Vagina (tissue), 2 donors: ENCODE data around the gene FAM53B. TPM values are rescaled to one million over a fixed set of nuclear protein-coding genes. Genes with fewer than 3 reads are reported as not detected.
A peak's percentile ranks its signal among the peaks of the same experiment; 100 is the strongest.
"Not testable (repeated sequence)": the region's sequence is repeated elsewhere in the genome, so short reads cannot be mapped to it uniquely, and the experiment has no call there.

ENCODE experiments used
- DNase-seq, 2 donors: peaks; one replicate each; pipeline ENCODE4 v3.0.0-alpha.2; 2017; ENCODE audit errors: extremely low spot score in 2 of 2
- H3K27ac ChIP-seq: fragments of 200-600 bp; sonication (generic); one replicate; pipeline ENCODE4 v1.5.1; 2019
- H3K27me3 ChIP-seq: fragments of 200-600 bp; sonication (generic); one replicate; pipeline ENCODE4 v1.5.1; 2019
- H3K36me3 ChIP-seq, 2 donors: fragments of 200-600 bp; sonication (generic); one replicate each; pipeline ENCODE4 v1.5.1; 2017 to 2019
- H3K4me1 ChIP-seq: fragments of 200-600 bp; sonication (generic); one replicate; pipeline ENCODE4 v1.5.1; 2019
- H3K4me3 ChIP-seq, 2 donors: fragments of 200-600 bp; sonication (generic); 1 replicate in 1 of 2; 2 replicates in 1 of 2; pipeline ENCODE4 v1.5.1; 2016 to 2019
- H3K9me3 ChIP-seq: fragments of 200-600 bp; sonication (generic); one replicate; pipeline ENCODE4 v1.5.1; 2019
- POLR2A ChIP-seq, 2 donors: fragments of 450-650 bp; IDR thresholded peaks; one replicate each; pipeline ENCODE4 v1.6.1; 2017; ENCODE audit warnings: antibody characterized with exemption in 2 of 2, mild to moderate bottlenecking in 2 of 2, moderate library complexity in 2 of 2
- POLR2AphosphoS5 ChIP-seq, 2 donors: sonication (generic); formaldehyde crosslinking; IDR thresholded peaks; one replicate each; pipeline ENCODE4 v1.9.0; 2017; ENCODE audit warnings: antibody characterized with exemption in 2 of 2, mild to moderate bottlenecking in 2 of 2, low read depth in 1 of 2; ENCODE audit not compliant: insufficient read depth in 1 of 2
- intact Hi-C: fragments of 100-400 bp; cut with DNase I; formaldehyde crosslinking; loops from one replicate; pipeline ENCODE4 v1.15.1; 2023
- total RNA-seq: library from RNA; depleted of rRNA; stranded (reverse); fragments of >200 nt; gene quantifications from one replicate; pipeline ENCODE4 v1.2.3, GENCODE V29; 2016
- TF ChIP-seq, protein P1 (sequence below), 3 experiments: fragments of 450-650 bp in 2 of 3; fragments of 200-600 bp in 1 of 3; sonication (generic) in 1 of 3; IDR thresholded peaks; one replicate each; pipeline ENCODE4 v1.5.1; 2017 to 2019; ENCODE audit warnings: antibody characterized with exemption in 3 of 3, mild to moderate bottlenecking in 2 of 3, moderate library complexity in 2 of 3

FAM53B gene
- total RNA-seq, 1 donor from 2014 or later: 35.1 TPM

DNA sequence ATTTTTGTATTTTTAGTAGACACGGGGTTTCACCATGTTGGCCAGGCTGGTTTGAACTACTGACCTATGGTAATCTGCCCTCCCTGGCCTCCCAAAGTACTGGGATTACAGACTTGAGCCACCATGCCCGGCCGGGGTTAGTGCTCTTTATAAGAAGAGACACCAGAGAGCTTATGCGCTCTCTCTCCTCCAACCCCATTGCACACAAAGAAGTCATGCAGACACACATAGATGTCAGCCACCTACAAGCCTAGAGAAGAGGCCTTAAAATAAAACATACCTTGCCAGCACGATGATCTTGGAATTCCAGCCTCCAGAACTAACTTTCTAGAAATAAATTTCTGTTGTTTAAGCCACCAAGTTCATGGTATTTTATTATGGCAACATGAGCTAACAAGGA lies 10.0 kb upstream of the FAM53B start:
- no peak for DNase-seq
- Histone ChIP-seq H3K4me3 (no peak overlapping the region), H3K9me3 (no peaks in the 10 kb centered on the region), H3K27me3 (no peaks in the 10 kb centered on the region), H3K36me3 (peaks cover 0 to 1% of the 10 kb centered on the region in 2 donors), H3K27ac (no peak overlapping the region), H3K4me1 (no peaks in the 10 kb centered on the region)
- TF ChIP-seq POLR2A (IDR thresholded peaks at IDR 0.05) (no peak), POLR2AphosphoS5 (IDR thresholded peaks at IDR 0.05; ENCODE audit: insufficient read depth in 1 of 2, low read depth in 1 of 2) (no peak)
- TF ChIP-seq, protein P1, sequence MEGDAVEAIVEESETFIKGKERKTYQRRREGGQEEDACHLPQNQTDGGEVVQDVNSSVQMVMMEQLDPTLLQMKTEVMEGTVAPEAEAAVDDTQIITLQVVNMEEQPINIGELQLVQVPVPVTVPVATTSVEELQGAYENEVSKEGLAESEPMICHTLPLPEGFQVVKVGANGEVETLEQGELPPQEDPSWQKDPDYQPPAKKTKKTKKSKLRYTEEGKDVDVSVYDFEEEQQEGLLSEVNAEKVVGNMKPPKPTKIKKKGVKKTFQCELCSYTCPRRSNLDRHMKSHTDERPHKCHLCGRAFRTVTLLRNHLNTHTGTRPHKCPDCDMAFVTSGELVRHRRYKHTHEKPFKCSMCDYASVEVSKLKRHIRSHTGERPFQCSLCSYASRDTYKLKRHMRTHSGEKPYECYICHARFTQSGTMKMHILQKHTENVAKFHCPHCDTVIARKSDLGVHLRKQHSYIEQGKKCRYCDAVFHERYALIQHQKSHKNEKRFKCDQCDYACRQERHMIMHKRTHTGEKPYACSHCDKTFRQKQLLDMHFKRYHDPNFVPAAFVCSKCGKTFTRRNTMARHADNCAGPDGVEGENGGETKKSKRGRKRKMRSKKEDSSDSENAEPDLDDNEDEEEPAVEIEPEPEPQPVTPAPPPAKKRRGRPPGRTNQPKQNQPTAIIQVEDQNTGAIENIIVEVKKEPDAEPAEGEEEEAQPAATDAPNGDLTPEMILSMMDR (IDR thresholded peaks at IDR 0.05): no peak
- intact Hi-C loops: no loop called here

DNA sequence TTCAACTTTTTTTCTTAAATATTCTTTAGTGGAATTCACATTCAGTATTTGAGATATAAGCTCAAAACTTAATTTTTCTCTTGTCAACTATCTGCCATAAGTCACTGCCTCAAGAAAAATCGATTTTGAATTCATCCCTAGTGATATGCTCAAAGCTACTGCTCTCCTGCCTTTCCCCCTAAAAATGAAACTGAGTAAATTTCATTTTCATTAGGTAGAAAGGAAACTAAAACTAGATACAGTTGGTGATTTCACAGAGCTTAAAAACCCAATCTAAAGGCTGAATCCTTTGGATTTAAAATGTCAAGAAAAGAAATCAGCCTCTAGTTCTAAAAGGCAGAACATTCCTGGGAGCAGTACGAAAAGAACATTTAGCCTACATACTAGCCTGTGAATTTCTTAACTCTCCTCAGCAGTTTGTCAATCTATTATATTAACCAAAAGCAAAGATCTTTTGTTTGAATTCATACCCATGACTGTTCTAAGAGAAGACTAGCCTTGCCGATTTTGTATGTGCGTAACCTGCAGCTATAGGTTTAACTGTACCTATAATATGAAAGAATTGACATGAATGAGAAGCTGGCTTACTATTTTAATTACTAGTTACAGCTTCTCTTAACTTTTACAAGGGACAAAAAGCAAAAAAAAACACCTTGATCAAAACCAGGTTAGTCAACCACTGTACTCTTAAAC lies 4.9 kb upstream of the FAM53B start:
- no peaks in the 10 kb centered on the region for H3K27me3 ChIP-seq
- H3K9me3 ChIP-seq: no peaks in the 10 kb centered on the region
- no peak for TF ChIP-seq POLR2A (IDR thresholded peaks at IDR 0.05)
- TF ChIP-seq, protein P1 (IDR thresholded peaks at IDR 0.05): no peak
- no peak for TF ChIP-seq POLR2AphosphoS5 (IDR thresholded peaks at IDR 0.05; ENCODE audit: insufficient read depth in 1 of 2, low read depth in 1 of 2)
- H3K4me3 ChIP-seq: no peak overlapping the region
- H3K36me3 ChIP-seq: no peaks in the 10 kb centered on the region
- intact Hi-C loops: no loop called here
- no peak for DNase-seq
- peaks cover 37% of the 10 kb centered on the region for H3K4me1 ChIP-seq
- no peak overlapping the region for H3K27ac ChIP-seq

DNA sequence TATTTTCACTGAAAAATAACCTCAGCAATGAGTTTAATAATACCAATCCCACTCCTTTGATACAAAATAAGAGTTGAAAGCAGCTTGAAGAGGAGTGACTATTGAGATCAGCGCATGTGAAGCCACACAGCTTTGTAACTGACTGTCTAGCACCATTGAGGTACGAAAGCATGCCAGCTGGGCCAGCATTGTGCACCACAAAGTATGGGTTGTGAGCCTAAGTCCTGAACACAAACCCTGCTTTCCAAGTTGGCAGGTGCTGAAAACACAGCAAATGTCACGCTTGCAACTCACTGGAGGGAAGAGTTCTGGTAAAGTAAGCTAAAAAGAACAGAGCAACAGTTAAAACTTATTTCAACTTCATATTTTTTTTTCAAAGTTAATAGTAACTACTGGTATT lies 4.0 kb upstream of the FAM53B start:
- Histone ChIP-seq H3K4me3 (no peak overlapping the region), H3K27ac (no peak overlapping the region), H3K4me1 (peaks cover 37% of the 10 kb centered on the region), H3K36me3 (no peaks in the 10 kb centered on the region), H3K9me3 (no peaks in the 10 kb centered on the region), H3K27me3 (no peaks in the 10 kb centered on the region)
- TF ChIP-seq POLR2AphosphoS5 (IDR thresholded peaks at IDR 0.05; ENCODE audit: insufficient read depth in 1 of 2, low read depth in 1 of 2) (no peak), POLR2A (IDR thresholded peaks at IDR 0.05) (no peak)
- TF ChIP-seq, protein P1 (IDR thresholded peaks at IDR 0.05): no peak
- DNase-seq: no peak
- intact Hi-C loops: no loop called here

GRCh38 chr10:124747745-124748144 lies 3.6 kb upstream of the FAM53B start:
- Histone ChIP-seq H3K4me3 (no peak overlapping the region), H3K27me3 (no peaks in the 10 kb centered on the region), H3K4me1 (peaks cover 39% of the 10 kb centered on the region), H3K9me3 (no peaks in the 10 kb centered on the region), H3K36me3 (no peaks in the 10 kb centered on the region), H3K27ac (no peak overlapping the region)
- no peak for TF ChIP-seq POLR2A (IDR thresholded peaks at IDR 0.05)
- TF ChIP-seq POLR2AphosphoS5 (IDR thresholded peaks at IDR 0.05; ENCODE audit: insufficient read depth in 1 of 2, low read depth in 1 of 2): no peak
- TF ChIP-seq, protein P1 (IDR thresholded peaks at IDR 0.05): no peak
- DNase-seq: no peak
- intact Hi-C loops: no loop called here

DNA sequence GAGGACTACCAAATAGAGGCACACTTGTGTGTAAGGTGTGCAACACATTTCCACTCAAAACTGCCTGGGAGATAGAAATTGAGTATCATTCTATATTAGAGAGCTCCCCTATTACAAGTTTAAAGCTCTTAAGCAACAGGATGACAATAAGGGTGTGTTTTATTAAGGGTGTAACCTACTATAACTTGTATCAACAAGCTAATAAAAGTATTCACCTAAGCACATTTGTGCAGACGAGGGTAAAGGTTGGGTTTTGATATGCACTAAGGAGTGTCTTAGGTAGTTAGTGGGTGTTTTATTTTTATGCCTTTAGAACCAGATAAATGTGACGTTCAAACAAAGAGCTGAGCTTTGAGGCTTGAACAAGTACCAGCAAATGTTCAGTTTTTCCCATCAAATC lies 2.8 kb upstream of the FAM53B start:
- Histone ChIP-seq H3K27me3 (no peaks in the 10 kb centered on the region), H3K36me3 (no peaks in the 10 kb centered on the region), H3K27ac (peak overlapping the region; percentile 76), H3K4me1 (peaks cover 47% of the 10 kb centered on the region), H3K9me3 (no peaks in the 10 kb centered on the region), H3K4me3 (no peak overlapping the region)
- intact Hi-C loops: no loop called here
- peak in 1 of 2 donors; percentile 58 for TF ChIP-seq POLR2AphosphoS5 (IDR thresholded peaks at IDR 0.05; ENCODE audit: insufficient read depth in 1 of 2, low read depth in 1 of 2)
- TF ChIP-seq, protein P1 (IDR thresholded peaks at IDR 0.05): no peak
- no peak for DNase-seq

GRCh38 chr10:124746447-124746846 lies 2.3 kb upstream of the FAM53B start:
- H3K27me3 ChIP-seq, intact Hi-C loops, H3K9me3 ChIP-seq, H3K4me3 ChIP-seq, H3K36me3 ChIP-seq, DNase-seq: not testable (repeated sequence)
- H3K4me1 ChIP-seq: peaks cover 52% of the 10 kb centered on the region
- peak overlapping the region; percentile 76 for H3K27ac ChIP-seq
